B cell (primary cell): ENCODE data around the gene GRPEL2. TPM values are rescaled to one million over a fixed set of nuclear protein-coding genes. Genes with fewer than 3 reads are reported as not detected.

Experiments
- ATAC-seq: fragments of 200-7000 bp; cut with Tn5 transposase; one replicate; pipeline ENCODE4 v1.10.0; 2021; ENCODE audit warnings: low read depth, mild to moderate bottlenecking, moderate number of reproducible peaks, moderate library complexity
- CTCF ChIA-PET: fragments of 350-600 bp; sonication (Branson Sonifier 250); formaldehyde crosslinking; loops from one replicate; lab custom pipeline; 2021; ENCODE audit warnings: antibody characterized with exemption, inconsistent platforms; lab: Charles Lee
- POLR2A ChIA-PET: fragments of 350-600 bp; sonication (Branson Sonifier 250); formaldehyde crosslinking; loops from one replicate; lab custom pipeline; 2021; ENCODE audit warnings: antibody characterized with exemption; lab: Charles Lee
- DNase-seq: peaks from one replicate; pipeline ENCODE4 v3.0.0; 2013
- H2AFZ ChIP-seq: 2 replicates; pipeline ENCODE4 v1.6.1; 2012; ENCODE audit warnings: mild to moderate bottlenecking, low read depth, low read length; ENCODE audit not compliant: insufficient read depth, poor library complexity, severe bottlenecking
- H3K27ac ChIP-seq, 2 donors: 1 replicate in 1 of 2; 2 replicates in 1 of 2; pipeline ENCODE4 v1.5.1; 2012 to 2013; ENCODE audit warnings: low read length in 2 of 2, mild to moderate bottlenecking in 2 of 2, moderate library complexity in 1 of 2
- H3K27me3 ChIP-seq, 4 experiments: fragments of 200-600 bp in 1 of 4; sonication (generic) in 1 of 4; replicated peaks in 1 of 4; 1 replicate in 2 of 4; 2 replicates in 2 of 4; pipeline versions ENCODE4 v1.6.1 to v1.7.0; 2013 to 2016; ENCODE audit warnings: low read length in 3 of 4, mild to moderate bottlenecking in 2 of 4, mixed read lengths in 1 of 4, moderate library complexity in 1 of 4; ENCODE audit not compliant: insufficient read depth in 4 of 4, control insufficient read depth in 3 of 4; ENCODE audit errors: control extremely low read depth in 1 of 4
- H3K36me3 ChIP-seq, 2 experiments: replicated peaks in 1 of 2; 1 replicate in 1 of 2; 2 replicates in 1 of 2; pipeline versions ENCODE4 v1.6.1 to v1.7.1; 2013; ENCODE audit warnings: low read length in 1 of 2; ENCODE audit not compliant: insufficient read depth in 2 of 2, control insufficient read depth in 1 of 2; ENCODE audit errors: control extremely low read depth in 1 of 2, extremely low read depth in 1 of 2
- H3K4me1 ChIP-seq, 2 donors: fragments of 200-600 bp in 1 of 2; sonication (generic) in 1 of 2; 1 replicate in 1 of 2; 2 replicates in 1 of 2; pipeline versions ENCODE4 v1.5.1 to v1.6.1; 2013 to 2017; ENCODE audit warnings: low read length in 2 of 2; ENCODE audit not compliant: control insufficient read depth in 2 of 2, insufficient read depth in 2 of 2
- H3K4me2 ChIP-seq: replicated peaks from 2 replicates; pipeline ENCODE3; 2012; ENCODE audit warnings: mild to moderate bottlenecking, low read depth, low read length; ENCODE audit not compliant: poor library complexity, severe bottlenecking
- H3K4me3 ChIP-seq, 5 experiments: fragments of 200-600 bp in 1 of 5; sonication (generic) in 1 of 5; 1 replicate in 3 of 5; 2 replicates in 2 of 5; pipeline versions ENCODE4 v1.5.1 to v1.7.0; 2011 to 2016; ENCODE audit warnings: low read length in 4 of 5, mild to moderate bottlenecking in 4 of 5, low read depth in 2 of 5, control low read depth in 1 of 5, moderate library complexity in 1 of 5; ENCODE audit not compliant: insufficient read depth in 1 of 5; ENCODE audit errors: control extremely low read depth in 1 of 5, extremely low read depth in 1 of 5
- H3K79me2 ChIP-seq: fragments of 200-600 bp; sonication (generic); one replicate; pipeline ENCODE4 v1.6.0; 2016; ENCODE audit warnings: low read length; ENCODE audit not compliant: control insufficient read depth, insufficient read depth
- H3K9ac ChIP-seq: fragments of 200-600 bp; sonication (generic); 2 replicates; pipeline ENCODE4 v1.6.1; 2017; ENCODE audit warnings: mild to moderate bottlenecking, low read length, moderate library complexity
- H3K9me3 ChIP-seq, 3 donors: one replicate each; pipeline versions ENCODE4 v1.6.1 to v1.7.1; 2013; ENCODE audit warnings: low read length in 2 of 3; ENCODE audit not compliant: control insufficient read depth in 2 of 3, insufficient read depth in 1 of 3; ENCODE audit errors: control extremely low read depth in 1 of 3
- H4K20me1 ChIP-seq: 2 replicates; pipeline ENCODE4 v1.6.0; 2012; ENCODE audit warnings: mild to moderate bottlenecking, low read length; ENCODE audit not compliant: insufficient read depth, control insufficient read depth, poor library complexity, severe bottlenecking
- H3K27ac Mint-ChIP-seq: one replicate; pipeline ENCODE4 v1.8.0; 2021; ENCODE audit warnings: mixed read lengths
- H3K27me3 Mint-ChIP-seq: one replicate; pipeline ENCODE4 v1.8.0; 2021; ENCODE audit warnings: mixed read lengths
- H3K4me1 Mint-ChIP-seq: one replicate; pipeline ENCODE4 v1.8.0; 2021; ENCODE audit warnings: mixed read lengths
- H3K4me3 Mint-ChIP-seq: one replicate; pipeline ENCODE4 v1.8.0; 2021; ENCODE audit warnings: mixed read lengths
- H3K9me3 Mint-ChIP-seq: one replicate; pipeline ENCODE4 v1.8.0; 2022; ENCODE audit warnings: mixed read lengths; ENCODE audit not compliant: insufficient read depth
- CTCF ChIP-seq: fragments of 200-600 bp; IDR thresholded peaks from one replicate; pipeline ENCODE4 v1.8.0; 2022; ENCODE audit warnings: antibody characterized with exemption, mild to moderate bottlenecking
- EZH2 ChIP-seq: IDR thresholded peaks from 2 replicates; pipeline ENCODE4 v1.6.1; 2012; ENCODE audit warnings: borderline replicate concordance, low read depth, mild to moderate bottlenecking, moderate library complexity, low read length; ENCODE audit not compliant: insufficient read depth, poor library complexity, severe bottlenecking
- WGBS: methylation state at CpG from one replicate; pipeline ENCODE4 v1.1.5; 2013; ENCODE audit warnings: missing lambda C conversion rate; ENCODE audit not compliant: insufficient coverage; 5-methylcytosine and 5-hydroxymethylcytosine counted together
- intact Hi-C: fragments of 100-400 bp; cut with micrococcal nuclease; formaldehyde crosslinking; loops from one replicate; pipeline ENCODE4 v1.10.0; 2022
- polyA plus RNA-seq: library from polyadenylated mRNA; depleted of rRNA; stranded (reverse); fragments of >200 nt; gene quantifications from 2 replicates; pipeline ENCODE4 v1.2.3, GENCODE V29; 2012
- total RNA-seq, 2 donors: library from RNA; stranded (reverse); fragments of 120-200 nt in 1 of 2; gene quantifications; 1 replicate in 1 of 2; 2 replicates in 1 of 2; pipeline versions ENCODE4 v1.2.3 to v1.2.4, GENCODE V29; 2013 to 2022

The GRPEL2 gene
- total and polyA plus RNA-seq, 2 donors (not counting 1 experiment from before 2014, with no cell fraction given), result 1.1 to 12.1 TPM

- H3K79me2 ChIP-seq, result no peaks in the 10 kb centered on the region
- H3K4me1 ChIP-seq, result no peaks in the 10 kb centered on the region
- DNase-seq, result no peak
- no peak overlapping the region for H3K9ac ChIP-seq
- Mint-ChIP-seq H3K27ac (no peak overlapping the region), H3K27me3 (no peaks in the 10 kb centered on the region), H3K9me3 (no peaks in the 10 kb centered on the region), H3K4me1 (no peaks in the 10 kb centered on the region), H3K4me3 (no peak overlapping the region)
- ChIA-PET CTCF (interaction anchor here (0.9 to 8.1 kb wide), 4 partner anchors 9 to 242 kb away, joined by 3 to 134 read pairs (median 3); no protein-coding TSS in a partner anchor), POLR2A (no interaction called here)
- no peak overlapping the region for H3K27ac ChIP-seq
- H3K4me3 ChIP-seq, result no peak overlapping the region
- no peak for ATAC-seq
- no peak overlapping the region for H3K4me2 ChIP-seq
- H2AFZ ChIP-seq, result no peak overlapping the region
- no peaks in the 10 kb centered on the region for H4K20me1 ChIP-seq
- no peaks in the 10 kb centered on the region for H3K36me3 ChIP-seq
- TF ChIP-seq EZH2 (no peak), CTCF (no peak)
- H3K27me3 ChIP-seq, result no peaks in the 10 kb centered on the region
- intact Hi-C loops, result no loop called here
- H3K9me3 ChIP-seq, result peaks cover 0 to 4% (median 0%) of the 10 kb centered on the region in 3 donors
These were observed 22.1 kb upstream of the GRPEL2 start for GRCh38 chr5:149323210-149323609.

- no peaks in the 10 kb centered on the region for H3K79me2 ChIP-seq
- Mint-ChIP-seq H3K27me3 (no peaks in the 10 kb centered on the region), H3K4me3 (no peak overlapping the region), H3K9me3 (no peaks in the 10 kb centered on the region), H3K27ac (no peak overlapping the region), H3K4me1 (no peaks in the 10 kb centered on the region)
- H3K9ac ChIP-seq, result no peak overlapping the region
- DNase-seq, result no peak
- H3K27me3 ChIP-seq, result no peaks in the 10 kb centered on the region
- ATAC-seq, result no peak
- no peak overlapping the region for H2AFZ ChIP-seq
- H4K20me1 ChIP-seq, result no peaks in the 10 kb centered on the region
- peaks cover 0 to 4% (median 0%) of the 10 kb centered on the region in 3 donors for H3K9me3 ChIP-seq
- H3K4me3 ChIP-seq, result no peak overlapping the region
- no peak overlapping the region for H3K27ac ChIP-seq
- H3K36me3 ChIP-seq, result no peaks in the 10 kb centered on the region
- POLR2A ChIA-PET, result no interaction called here
- intact Hi-C loops, result no loop called here
- TF ChIP-seq EZH2, result no peak
- no peak for TF ChIP-seq CTCF
- no peaks in the 10 kb centered on the region for H3K4me1 ChIP-seq
- no CpG with 5 or more reads among the region's 2 CpGs for WGBS
- H3K4me2 ChIP-seq, result no peak overlapping the region
- CTCF ChIA-PET, result interaction anchor here (0.9 to 8.1 kb wide), 5 partner anchors 9 to 242 kb away, joined by 3 to 134 read pairs (median 3); no protein-coding TSS in a partner anchor
These were observed 21.6 kb upstream of the GRPEL2 start for GRCh38 chr5:149323621-149324205.
